Measurements from ENCODE around the gene PDZRN4. TPM values are rescaled to one million over a fixed set of nuclear protein-coding genes. Genes with fewer than 3 reads are reported as not detected.
"Not testable (repeated sequence)": the region's sequence is repeated elsewhere in the genome, so short reads cannot be mapped to it uniquely, and the experiment has no call there.

The PDZRN4 gene
- total RNA-seq, 4 donors from 2014 or later = 2.1 to 10.6 (median 5.8) TPM

GRCh38 chr12:41242603-41243002 is 54.5 kb downstream of the PDZRN4 start:
- Histone ChIP-seq H3K4me1 (no peaks in the 10 kb centered on the region), H3K36me3 (no peaks in the 10 kb centered on the region), H3K27ac (no peak overlapping the region), H3K27me3 (no peaks in the 10 kb centered on the region), H3K4me3 (no peak overlapping the region), H3K9me3 (no peaks in the 10 kb centered on the region)
- intact Hi-C loops (cut with DNase I; ENCODE audit: low total_unique reads) = no loop called here
- TF ChIP-seq POLR2A (IDR thresholded peaks at IDR 0.05) (no peak), CTCF (IDR thresholded peaks at IDR 0.05) (no peak)
- no peak for DNase-seq

- H3K9me3 ChIP-seq = no peaks in the 10 kb centered on the region
- no peaks in the 10 kb centered on the region for H3K4me1 ChIP-seq
- intact Hi-C loops (cut with DNase I; ENCODE audit: low total_unique reads) = no loop called here
- no peaks in the 10 kb centered on the region for H3K27me3 ChIP-seq
- no peaks in the 10 kb centered on the region for H3K36me3 ChIP-seq
- no peak for DNase-seq
- no peak overlapping the region for H3K4me3 ChIP-seq
- H3K27ac ChIP-seq = no peak overlapping the region
- TF ChIP-seq POLR2A (IDR thresholded peaks at IDR 0.05) (no peak), CTCF (IDR thresholded peaks at IDR 0.05) (no peak)
Measured at GRCh38 chr12:41248391-41248790, 60.3 kb downstream of the PDZRN4 start.

- DNase-seq = no peak
Measured at GRCh38 chr12:41250748-41251147, 62.6 kb downstream of the PDZRN4 start.

GRCh38 chr12:41254004-41254914 is 66.1 kb downstream of the PDZRN4 start:
- DNase-seq = no peak
- H3K4me1 ChIP-seq = no peaks in the 10 kb centered on the region
- H3K36me3 ChIP-seq = no peaks in the 10 kb centered on the region
- no peaks in the 10 kb centered on the region for H3K9me3 ChIP-seq
- H3K27ac ChIP-seq = no peak overlapping the region
- H3K27me3 ChIP-seq = no peaks in the 10 kb centered on the region
- no peak overlapping the region for H3K4me3 ChIP-seq
- intact Hi-C loops (cut with DNase I; ENCODE audit: low total_unique reads) = no loop called here
- no peak for TF ChIP-seq POLR2A (IDR thresholded peaks at IDR 0.05)
- TF ChIP-seq CTCF (IDR thresholded peaks at IDR 0.05) = no peak

More at GRCh38 chr12:41250748-41251147, 62.6 kb downstream of the PDZRN4 start:
- no peak overlapping the region for H3K4me3 ChIP-seq
- no peak overlapping the region for H3K27ac ChIP-seq
- TF ChIP-seq POLR2A (IDR thresholded peaks at IDR 0.05) = no peak
- no peak for TF ChIP-seq CTCF (IDR thresholded peaks at IDR 0.05)
- no peaks in the 10 kb centered on the region for H3K36me3 ChIP-seq
- no peaks in the 10 kb centered on the region for H3K4me1 ChIP-seq
- intact Hi-C loops (cut with DNase I; ENCODE audit: low total_unique reads) = no loop called here
- no peaks in the 10 kb centered on the region for H3K27me3 ChIP-seq
- no peaks in the 10 kb centered on the region for H3K9me3 ChIP-seq

GRCh38 chr12:41263196-41263595 is 75.1 kb downstream of the PDZRN4 start:
- DNase-seq = not testable (repeated sequence)

More at GRCh38 chr12:41263196-41263595, 75.1 kb downstream of the PDZRN4 start:
- H3K27ac ChIP-seq; intact Hi-C loops (cut with DNase I; ENCODE audit: low total_unique reads); H3K9me3 ChIP-seq; H3K4me3 ChIP-seq; H3K36me3 ChIP-seq; H3K27me3 ChIP-seq; H3K4me1 ChIP-seq: not testable (repeated sequence)
